Uterus (tissue), 4 donors: ENCODE data around the gene CEP164. TPM values are rescaled to one million over a fixed set of nuclear protein-coding genes. Genes with fewer than 3 reads are reported as not detected.

Experiments used
- DNase-seq, 2 donors: peaks; one replicate each; pipeline ENCODE4 v3.0.0-alpha.2; 2019 to 2020
- H3K27ac ChIP-seq, 2 donors: fragments of 200-600 bp; sonication (generic); 1 replicate in 1 of 2; 2 replicates in 1 of 2; pipeline ENCODE4 v1.5.1; 2016 to 2018
- H3K27me3 ChIP-seq, 2 donors: fragments of 200-600 bp; sonication (generic); one replicate each; pipeline ENCODE4 v1.5.1; 2018 to 2019; ENCODE audit warnings: control low read depth in 1 of 2
- H3K36me3 ChIP-seq, 2 donors: fragments of 200-600 bp; sonication (generic); one replicate each; pipeline ENCODE4 v1.5.1; 2019; ENCODE audit warnings: control low read depth in 1 of 2
- H3K4me1 ChIP-seq, 2 donors: fragments of 200-600 bp; sonication (generic); one replicate each; pipeline ENCODE4 v1.5.1; 2018 to 2019; ENCODE audit warnings: control low read depth in 1 of 2
- H3K4me3 ChIP-seq, 2 donors: fragments of 200-600 bp; sonication (generic); 1 replicate in 1 of 2; 2 replicates in 1 of 2; pipeline ENCODE4 v1.5.1; 2018 to 2019; ENCODE audit warnings: mild to moderate bottlenecking in 1 of 2
- H3K9me3 ChIP-seq, 2 donors: fragments of 200-600 bp; sonication (generic); one replicate each; pipeline ENCODE4 v1.5.1; 2019; ENCODE audit warnings: control low read depth in 1 of 2
- POLR2A ChIP-seq, 2 donors: fragments of 450-650 bp; IDR thresholded peaks; one replicate each; pipeline ENCODE4 v1.6.1; 2016; ENCODE audit warnings: antibody characterized with exemption in 2 of 2, mild to moderate bottlenecking in 1 of 2, moderate library complexity in 1 of 2
- intact Hi-C: fragments of 100-400 bp; cut with DNase I; formaldehyde crosslinking; loops from one replicate; pipeline ENCODE4 v1.15.1; 2023; ENCODE audit warnings: low total_unique reads
- total RNA-seq, 4 donors: library from RNA; depleted of rRNA in 3 of 4; stranded (reverse); fragments of >200 nt in 3 of 4; gene quantifications; one replicate each; pipeline versions ENCODE4 v1.1.0 to v1.2.4, GENCODE V29; 2014 to 2023
- TF ChIP-seq, protein P1 (sequence below), 4 experiments: fragments of 200-600 bp in 2 of 4; fragments of 450-650 bp in 2 of 4; sonication (generic) in 2 of 4; IDR thresholded peaks; one replicate each; pipeline ENCODE4 v1.5.1; 2016 to 2019; ENCODE audit warnings: antibody characterized with exemption in 4 of 4, mild to moderate bottlenecking in 2 of 4, moderate library complexity in 1 of 4
- donor health status: DM: yes; HTN: yes; CAD: no.

The CEP164 gene
- total RNA-seq, 4 donors from 2014 or later = 16.4 to 64.2 (median 46.1) TPM

DNA sequence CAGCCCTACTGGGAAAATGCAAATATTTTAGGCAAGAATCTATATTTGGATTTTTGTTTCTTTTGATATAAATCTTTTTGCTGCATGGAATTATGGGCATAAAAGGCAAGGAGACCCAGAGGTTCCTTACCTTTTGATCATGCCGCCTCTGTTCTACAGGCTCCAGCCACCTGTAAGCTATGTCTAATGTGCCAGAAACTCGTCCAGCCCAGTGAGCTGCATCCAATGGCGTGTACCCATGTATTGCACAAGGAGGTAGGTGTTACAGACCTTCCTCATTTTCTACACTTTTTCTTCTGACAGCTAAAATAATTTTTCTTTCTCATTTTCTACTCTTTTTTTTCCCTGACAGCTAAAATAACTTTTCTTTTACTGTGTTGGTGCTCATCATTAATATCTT, 44.7 kb upstream of the CEP164 start:
- no peak for DNase-seq
- Histone ChIP-seq H3K27ac (no peak overlapping the region), H3K9me3 (no peaks in the 10 kb centered on the region), H3K27me3 (no peaks in the 10 kb centered on the region), H3K4me1 (no peaks in the 10 kb centered on the region), H3K4me3 (no peak overlapping the region), H3K36me3 (no peaks in the 10 kb centered on the region)
- intact Hi-C loops = no loop called here
- no peak for TF ChIP-seq POLR2A (IDR thresholded peaks at IDR 0.05)
- TF ChIP-seq, protein P1, sequence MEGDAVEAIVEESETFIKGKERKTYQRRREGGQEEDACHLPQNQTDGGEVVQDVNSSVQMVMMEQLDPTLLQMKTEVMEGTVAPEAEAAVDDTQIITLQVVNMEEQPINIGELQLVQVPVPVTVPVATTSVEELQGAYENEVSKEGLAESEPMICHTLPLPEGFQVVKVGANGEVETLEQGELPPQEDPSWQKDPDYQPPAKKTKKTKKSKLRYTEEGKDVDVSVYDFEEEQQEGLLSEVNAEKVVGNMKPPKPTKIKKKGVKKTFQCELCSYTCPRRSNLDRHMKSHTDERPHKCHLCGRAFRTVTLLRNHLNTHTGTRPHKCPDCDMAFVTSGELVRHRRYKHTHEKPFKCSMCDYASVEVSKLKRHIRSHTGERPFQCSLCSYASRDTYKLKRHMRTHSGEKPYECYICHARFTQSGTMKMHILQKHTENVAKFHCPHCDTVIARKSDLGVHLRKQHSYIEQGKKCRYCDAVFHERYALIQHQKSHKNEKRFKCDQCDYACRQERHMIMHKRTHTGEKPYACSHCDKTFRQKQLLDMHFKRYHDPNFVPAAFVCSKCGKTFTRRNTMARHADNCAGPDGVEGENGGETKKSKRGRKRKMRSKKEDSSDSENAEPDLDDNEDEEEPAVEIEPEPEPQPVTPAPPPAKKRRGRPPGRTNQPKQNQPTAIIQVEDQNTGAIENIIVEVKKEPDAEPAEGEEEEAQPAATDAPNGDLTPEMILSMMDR (IDR thresholded peaks at IDR 0.05) = no peak

DNA sequence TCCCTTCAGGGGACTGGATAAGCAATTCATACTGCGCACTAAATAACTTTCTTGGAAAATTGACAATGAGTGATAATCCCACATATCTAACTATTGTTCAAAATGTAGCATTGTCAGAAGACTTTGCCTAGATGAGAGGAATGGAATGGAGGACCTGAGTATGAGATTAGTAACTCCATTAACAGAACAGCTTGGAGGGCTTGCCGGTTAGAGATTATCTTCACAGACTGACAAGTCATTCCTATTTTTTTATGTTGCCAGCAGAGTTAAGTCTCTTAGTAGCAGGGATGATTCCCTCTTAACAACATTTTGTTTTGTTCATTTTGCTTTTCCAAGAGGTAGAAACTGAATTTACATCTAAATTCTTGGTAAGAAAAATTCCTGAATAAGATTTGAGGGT, 43.6 kb upstream of the CEP164 start:
- TF ChIP-seq POLR2A (IDR thresholded peaks at IDR 0.05) = no peak
- TF ChIP-seq, protein P1 (IDR thresholded peaks at IDR 0.05) = no peak
- no peak for DNase-seq
- no peak overlapping the region for H3K4me3 ChIP-seq
- H3K27me3 ChIP-seq = no peaks in the 10 kb centered on the region
- H3K27ac ChIP-seq = no peak overlapping the region
- H3K36me3 ChIP-seq = no peaks in the 10 kb centered on the region
- H3K9me3 ChIP-seq = no peaks in the 10 kb centered on the region
- no peaks in the 10 kb centered on the region for H3K4me1 ChIP-seq
- intact Hi-C loops = no loop called here

DNA sequence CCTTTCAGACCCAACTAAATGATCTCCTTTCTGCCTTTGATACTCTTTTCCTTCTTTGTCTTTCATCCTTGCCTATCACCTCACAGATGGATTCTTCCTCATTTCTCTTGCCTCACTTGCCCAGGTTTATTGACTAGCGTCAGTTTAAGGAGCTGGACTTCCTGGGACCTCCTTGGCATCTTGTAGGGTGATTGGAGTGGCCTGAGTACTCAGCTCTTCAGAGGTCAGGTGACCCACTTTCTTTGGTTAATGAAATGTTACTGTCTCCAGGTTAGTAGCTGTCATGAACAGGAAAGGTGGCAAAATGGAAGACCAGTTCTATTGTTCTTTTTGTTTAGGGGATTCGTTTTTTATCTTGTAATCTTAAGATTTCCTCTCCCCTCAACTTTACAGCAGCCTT, 41.1 kb upstream of the CEP164 start:
- H3K9me3 ChIP-seq = no peaks in the 10 kb centered on the region
- H3K36me3 ChIP-seq = no peaks in the 10 kb centered on the region
- no peak for TF ChIP-seq POLR2A (IDR thresholded peaks at IDR 0.05)
- TF ChIP-seq, protein P1 (IDR thresholded peaks at IDR 0.05) = no peak
- H3K27ac ChIP-seq = no peak overlapping the region
- H3K27me3 ChIP-seq = no peaks in the 10 kb centered on the region
- no peak for DNase-seq
- intact Hi-C loops = no loop called here
- no peak overlapping the region for H3K4me3 ChIP-seq
- no peaks in the 10 kb centered on the region for H3K4me1 ChIP-seq

DNA sequence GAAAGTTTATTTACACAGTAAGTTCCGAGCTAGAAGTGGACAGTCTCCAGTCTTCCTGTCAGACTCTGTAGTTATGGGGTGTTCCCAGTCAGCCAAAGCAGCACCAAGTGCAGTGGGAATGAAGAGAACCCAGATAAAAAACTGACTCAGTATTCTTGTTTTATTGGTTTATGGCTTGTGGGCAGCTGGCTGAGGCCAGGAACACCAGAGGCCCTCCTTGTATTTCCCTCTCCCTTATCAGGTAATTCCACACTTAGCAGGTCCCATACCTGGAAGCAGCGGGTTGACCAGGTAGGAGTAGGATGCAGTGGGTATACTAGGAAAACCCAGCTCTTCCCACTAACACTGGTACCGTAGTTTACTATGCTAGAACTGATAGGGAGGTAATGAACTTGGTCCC, 40.0 kb upstream of the CEP164 start:
- TF ChIP-seq POLR2A (IDR thresholded peaks at IDR 0.05) = no peak
- TF ChIP-seq, protein P1 (IDR thresholded peaks at IDR 0.05) = no peak
- H3K36me3 ChIP-seq = no peaks in the 10 kb centered on the region
- intact Hi-C loops = no loop called here
- no peaks in the 10 kb centered on the region for H3K9me3 ChIP-seq
- no peaks in the 10 kb centered on the region for H3K27me3 ChIP-seq
- H3K4me1 ChIP-seq = no peaks in the 10 kb centered on the region
- no peak for DNase-seq
- no peak overlapping the region for H3K27ac ChIP-seq
- H3K4me3 ChIP-seq = no peak overlapping the region

DNA sequence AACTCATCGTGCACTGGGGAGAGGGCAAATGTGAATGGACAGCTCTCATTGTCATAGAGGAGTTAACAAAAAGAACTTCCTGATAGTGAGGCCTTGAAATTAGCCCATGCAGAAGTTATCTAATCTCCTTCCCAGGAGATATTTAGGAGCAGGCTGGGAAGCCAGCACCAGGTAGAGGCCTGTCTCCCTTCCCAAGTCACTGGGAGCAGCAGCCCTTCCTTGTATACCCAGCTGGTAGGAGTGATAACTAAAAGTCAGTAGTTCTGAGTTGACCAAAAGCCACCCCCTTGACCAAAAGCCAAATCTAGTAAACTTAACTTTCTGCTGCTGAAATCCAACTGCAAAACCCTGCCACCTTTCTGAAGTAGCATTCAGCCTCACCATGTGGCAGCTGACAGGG, 37.9 kb upstream of the CEP164 start:
- TF ChIP-seq, protein P1 (IDR thresholded peaks at IDR 0.05) = no peak
- no peak for TF ChIP-seq POLR2A (IDR thresholded peaks at IDR 0.05)
- intact Hi-C loops = no loop called here
- no peak for DNase-seq
- Histone ChIP-seq H3K9me3 (no peaks in the 10 kb centered on the region), H3K36me3 (no peaks in the 10 kb centered on the region), H3K4me1 (no peaks in the 10 kb centered on the region), H3K27ac (no peak overlapping the region), H3K4me3 (no peak overlapping the region), H3K27me3 (no peaks in the 10 kb centered on the region)
